ENCODE measurements around the gene SOX18.

Gene SOX18

DNA sequence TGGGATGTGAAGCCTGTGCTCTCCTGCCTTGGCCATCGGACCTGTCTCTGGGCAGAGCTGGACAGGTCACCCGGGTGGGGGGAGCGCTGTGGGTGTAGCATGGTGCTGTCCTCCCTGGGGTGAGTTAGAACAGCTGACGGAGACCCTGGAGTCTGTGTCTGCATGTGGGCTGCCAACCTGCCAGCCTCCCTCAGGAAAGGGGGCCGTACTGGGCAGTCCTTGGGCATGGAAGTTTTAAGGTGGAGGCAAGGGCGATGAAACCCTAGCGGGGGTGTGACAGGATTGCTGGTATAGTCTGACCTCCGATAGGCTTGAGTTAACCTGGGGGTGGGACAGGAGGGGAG, 2.4 kb downstream of the SOX18 start:
- FAIRE-seq (no peak), DNase-seq (ENCODE audit: insufficient read length, low spot score) (no peak)
- TF ChIP-seq PAX5 (IDR thresholded peaks at IDR 0.05; ENCODE audit: insufficient read depth, low read length, severe bottlenecking) (no peak), POLR2A (IDR thresholded peaks at IDR 0.05; ENCODE audit: low read depth, low read length) (no peak), POLR2AphosphoS5 (IDR thresholded peaks at IDR 0.05; ENCODE audit: low read depth, low read length) (no peak), TAF1 (IDR thresholded peaks at IDR 0.05; ENCODE audit: low read depth, low read length) (no peak), POU2F2 (IDR thresholded peaks at IDR 0.05; ENCODE audit: low read depth, low read length) (no peak), SPI1 (IDR thresholded peaks at IDR 0.05; ENCODE audit: low read depth, low read length) (no peak)

DNA sequence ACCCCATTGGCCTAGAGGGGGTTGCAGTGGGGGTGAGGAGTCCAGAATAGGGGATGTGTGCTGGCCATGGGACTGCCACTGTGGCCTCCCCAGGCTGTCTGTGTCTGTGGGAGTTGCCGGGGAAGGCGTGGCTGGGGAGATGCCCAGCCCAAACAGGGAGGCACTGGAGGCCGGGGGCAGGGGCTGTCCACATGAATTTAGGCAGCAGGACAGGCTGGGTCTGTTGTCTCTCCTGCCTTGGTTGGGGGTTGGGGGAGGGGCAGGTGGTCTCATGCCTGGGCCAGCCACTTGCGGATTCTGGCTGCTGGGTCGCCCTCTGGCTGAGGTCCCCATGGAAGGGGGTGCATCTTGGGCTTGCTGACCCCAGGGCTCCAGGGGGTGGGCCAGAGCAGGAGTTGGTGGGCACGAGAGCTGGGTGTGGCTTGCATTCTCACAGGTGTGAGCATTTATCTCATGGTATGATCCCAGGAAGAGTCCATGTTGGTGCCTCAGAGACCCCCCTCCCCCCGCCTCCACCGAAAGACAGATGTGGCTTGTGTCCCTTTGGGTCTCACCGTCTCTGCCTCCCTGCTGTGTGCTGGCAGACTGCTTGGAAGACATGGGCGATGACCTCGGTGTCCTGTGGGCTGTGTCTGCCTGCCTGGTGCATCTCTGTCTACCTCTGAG, 4.0 kb downstream of the SOX18 start:
- DNase-seq (ENCODE audit: insufficient read length, low spot score) (no peak), FAIRE-seq (no peak)

DNA sequence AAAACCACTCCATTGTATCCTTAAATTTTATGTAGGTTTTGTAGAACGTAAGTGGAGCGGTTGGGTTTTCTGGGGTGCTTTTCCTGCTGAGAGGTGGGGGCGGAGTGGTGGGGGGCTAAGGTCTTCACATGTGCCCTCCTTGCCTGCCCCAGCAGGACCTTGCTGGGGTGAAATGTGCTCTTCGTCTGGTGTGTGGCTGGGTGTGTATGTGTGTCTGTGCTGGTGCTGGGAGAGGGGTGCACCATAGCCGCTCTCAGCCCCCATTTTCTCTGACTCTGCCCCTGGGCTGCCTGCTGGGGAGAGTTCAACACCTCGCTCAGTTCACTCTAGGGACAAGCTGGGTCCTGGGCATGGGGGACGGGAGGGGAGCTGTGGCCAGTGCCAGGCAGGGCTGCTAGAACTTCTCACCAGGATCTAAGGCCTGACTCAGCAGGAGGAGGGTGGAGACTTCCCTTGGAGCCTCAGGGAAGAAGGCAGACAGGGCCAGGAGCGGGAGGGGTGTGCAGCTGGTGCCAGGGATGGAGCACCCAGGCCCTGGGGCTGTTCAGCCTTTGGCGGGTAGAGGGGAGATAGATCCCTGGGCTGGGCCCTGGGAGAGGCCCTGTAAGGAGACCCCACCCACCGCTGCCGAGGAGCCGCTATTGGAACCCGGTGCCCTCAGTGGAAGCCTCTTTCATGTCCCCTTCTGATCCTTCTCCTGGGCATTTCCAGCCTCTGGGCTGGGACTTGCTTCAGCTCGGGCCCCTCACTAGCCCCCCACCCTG, 4.8 kb downstream of the SOX18 start:
- FAIRE-seq (no peak), DNase-seq (ENCODE audit: insufficient read length, low spot score) (no peak)
- no peak for TF ChIP-seq PAX5 (IDR thresholded peaks at IDR 0.05; ENCODE audit: insufficient read depth, low read length, severe bottlenecking)
- 0 out of 2 replicates have a peak, but pooled peaks have one; percentile 6 for TF ChIP-seq POLR2A (IDR thresholded peaks at IDR 0.05; ENCODE audit: low read depth, low read length)

More for the DNA sequence above, 4.0 kb downstream of the SOX18 start:
- TF ChIP-seq POLR2AphosphoS5 (IDR thresholded peaks at IDR 0.05; ENCODE audit: low read depth, low read length): no peak

DNA sequence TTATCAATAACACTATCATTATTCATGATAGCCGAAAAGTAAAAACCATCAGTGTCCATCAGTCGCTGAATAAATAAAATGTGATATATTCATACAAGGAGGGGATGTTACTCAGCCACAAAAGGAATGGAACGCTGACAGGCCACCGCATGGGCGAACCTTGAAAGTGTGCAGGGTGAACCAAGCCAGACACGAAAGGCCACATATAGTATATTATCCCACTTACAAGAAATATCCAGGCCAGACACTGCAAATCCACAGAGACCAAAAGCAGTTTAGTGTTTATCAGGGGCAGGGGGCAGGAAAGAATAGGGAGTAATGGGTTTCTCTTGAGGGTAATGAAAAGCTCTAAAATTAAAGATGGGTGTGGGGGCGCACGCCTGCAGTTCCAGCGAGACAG, 5.7 kb downstream of the SOX18 start:
- TF ChIP-seq TAF1 (IDR thresholded peaks at IDR 0.05; ENCODE audit: low read depth, low read length): no peak
- no peak for TF ChIP-seq PAX5 (IDR thresholded peaks at IDR 0.05; ENCODE audit: insufficient read depth, low read length, severe bottlenecking)
- TF ChIP-seq POLR2A (IDR thresholded peaks at IDR 0.05; ENCODE audit: low read depth, low read length): no peak
- no peak for TF ChIP-seq SPI1 (IDR thresholded peaks at IDR 0.05; ENCODE audit: low read depth, low read length)
- no peak for TF ChIP-seq POU2F2 (IDR thresholded peaks at IDR 0.05; ENCODE audit: low read depth, low read length)
- TF ChIP-seq POLR2AphosphoS5 (IDR thresholded peaks at IDR 0.05; ENCODE audit: low read depth, low read length): no peak
- FAIRE-seq (no peak), DNase-seq (ENCODE audit: insufficient read length, low spot score) (no peak)

DNA sequence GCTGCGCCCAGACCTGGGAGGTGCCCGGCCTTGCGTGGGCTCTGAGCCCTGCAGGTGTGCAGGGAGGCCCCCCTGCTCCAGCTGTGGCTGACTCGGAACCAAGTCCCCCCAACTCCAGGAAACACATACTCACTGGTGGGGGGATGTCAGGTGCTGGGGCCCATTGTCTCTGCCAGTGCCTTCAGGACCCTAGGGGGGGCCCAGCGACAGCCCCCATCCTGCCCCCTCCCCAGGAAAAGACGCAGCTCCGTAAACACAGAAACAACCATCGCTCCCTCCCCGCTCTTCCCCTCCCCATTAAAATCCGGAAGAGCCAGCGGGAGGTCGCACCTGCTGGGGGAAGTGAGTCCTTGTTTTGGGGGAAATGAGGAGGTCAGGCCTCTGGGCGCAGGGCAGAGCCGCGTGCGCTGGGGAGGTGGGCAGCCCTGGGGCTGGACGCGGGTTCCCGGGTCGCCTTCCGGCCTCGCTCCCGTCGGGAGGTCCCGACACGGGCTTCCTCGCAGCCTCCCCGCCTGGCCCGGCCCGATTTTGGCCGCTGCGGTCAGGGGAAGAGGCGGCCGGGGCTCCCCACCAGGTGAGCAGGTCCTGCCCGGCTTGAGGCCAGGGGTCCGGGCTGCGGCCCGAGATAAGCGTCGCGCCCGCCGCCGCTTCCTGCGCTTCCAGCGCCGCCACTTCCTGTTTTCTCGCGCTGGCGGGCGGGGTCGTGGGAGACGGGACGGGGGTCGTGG, 7.2 kb downstream of the SOX18 start:
- DNase-seq (ENCODE audit: insufficient read length, low spot score) (no peak), FAIRE-seq (peak; percentile 33)
- TF ChIP-seq POLR2A (IDR thresholded peaks at IDR 0.05; ENCODE audit: low read depth, low read length): peak; percentile 74
- TF ChIP-seq TAF1 (IDR thresholded peaks at IDR 0.05; ENCODE audit: low read depth, low read length): no peak
- TF ChIP-seq PAX5 (IDR thresholded peaks at IDR 0.05; ENCODE audit: insufficient read depth, low read length, severe bottlenecking): no peak
- TF ChIP-seq POU2F2 (IDR thresholded peaks at IDR 0.05; ENCODE audit: low read depth, low read length): no peak
- peak; percentile 55; the same call in 1 of the 2 replicates for TF ChIP-seq POLR2AphosphoS5 (IDR thresholded peaks at IDR 0.05; ENCODE audit: low read depth, low read length)
- peak; percentile 74 for TF ChIP-seq SPI1 (IDR thresholded peaks at IDR 0.05; ENCODE audit: low read depth, low read length)

GRCh38 chr20:64041781-64042053, 7.7 kb downstream of the SOX18 start:
- FAIRE-seq: no peak
- no peak for TF ChIP-seq POLR2AphosphoS5 (IDR thresholded peaks at IDR 0.05; ENCODE audit: low read depth, low read length)
- no peak for TF ChIP-seq SPI1 (IDR thresholded peaks at IDR 0.05; ENCODE audit: low read depth, low read length)
- no peak for TF ChIP-seq TAF1 (IDR thresholded peaks at IDR 0.05; ENCODE audit: low read depth, low read length)
- no peak for TF ChIP-seq PAX5 (IDR thresholded peaks at IDR 0.05; ENCODE audit: insufficient read depth, low read length, severe bottlenecking)
- TF ChIP-seq POLR2A (IDR thresholded peaks at IDR 0.05; ENCODE audit: low read depth, low read length): no peak
- TF ChIP-seq POU2F2 (IDR thresholded peaks at IDR 0.05; ENCODE audit: low read depth, low read length): no peak
- DNase-seq (ENCODE audit: insufficient read length, low spot score): no peak

DNA sequence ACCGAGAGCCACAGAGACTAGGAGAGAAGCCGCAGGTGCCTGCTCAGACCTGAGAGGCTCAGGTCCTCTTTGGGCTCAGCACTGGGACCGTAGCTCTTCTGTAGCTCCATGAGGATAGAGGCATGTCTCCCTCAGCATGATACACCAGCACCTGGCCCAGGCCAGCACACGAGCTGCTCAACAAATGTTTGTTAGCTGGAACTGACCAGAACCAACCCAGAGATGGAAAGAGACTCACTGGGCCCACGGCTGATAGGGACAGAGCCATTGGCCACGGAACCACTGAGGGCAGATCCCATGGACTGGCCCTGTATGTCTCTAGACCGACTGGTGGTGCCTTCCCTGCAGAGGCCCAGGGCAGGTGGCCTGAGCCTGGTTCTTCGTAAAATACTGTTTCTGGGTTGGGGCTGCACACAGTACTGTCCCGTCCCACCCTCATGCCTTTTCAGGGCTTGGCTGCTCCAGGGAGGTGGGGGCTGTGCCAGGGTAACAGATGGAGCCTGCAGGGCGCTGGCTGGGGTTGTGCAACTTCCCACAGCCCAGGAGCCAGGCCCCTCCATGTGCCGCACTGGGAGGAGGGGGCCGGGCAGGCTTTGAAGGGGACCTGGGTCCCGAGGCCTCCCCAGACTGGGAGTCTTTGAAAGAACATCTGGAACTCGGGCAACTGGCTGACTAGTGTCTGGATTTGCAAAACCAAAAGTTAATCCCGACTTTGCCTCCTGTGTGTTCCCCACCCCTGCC, 8.2 kb downstream of the SOX18 start:
- TF ChIP-seq POLR2AphosphoS5 (IDR thresholded peaks at IDR 0.05; ENCODE audit: low read depth, low read length): peak; percentile 77
- TF ChIP-seq SPI1 (IDR thresholded peaks at IDR 0.05; ENCODE audit: low read depth, low read length): no peak
- TF ChIP-seq PAX5 (IDR thresholded peaks at IDR 0.05; ENCODE audit: insufficient read depth, low read length, severe bottlenecking): no peak
- TF ChIP-seq POU2F2 (IDR thresholded peaks at IDR 0.05; ENCODE audit: low read depth, low read length): peak; percentile 38; the same call in 1 of the 2 replicates
- TF ChIP-seq POLR2A (IDR thresholded peaks at IDR 0.05; ENCODE audit: low read depth, low read length): peak; percentile 73
- no peak for TF ChIP-seq TAF1 (IDR thresholded peaks at IDR 0.05; ENCODE audit: low read depth, low read length)
- FAIRE-seq: no peak
- no peak for DNase-seq (ENCODE audit: insufficient read length, low spot score)

DNA sequence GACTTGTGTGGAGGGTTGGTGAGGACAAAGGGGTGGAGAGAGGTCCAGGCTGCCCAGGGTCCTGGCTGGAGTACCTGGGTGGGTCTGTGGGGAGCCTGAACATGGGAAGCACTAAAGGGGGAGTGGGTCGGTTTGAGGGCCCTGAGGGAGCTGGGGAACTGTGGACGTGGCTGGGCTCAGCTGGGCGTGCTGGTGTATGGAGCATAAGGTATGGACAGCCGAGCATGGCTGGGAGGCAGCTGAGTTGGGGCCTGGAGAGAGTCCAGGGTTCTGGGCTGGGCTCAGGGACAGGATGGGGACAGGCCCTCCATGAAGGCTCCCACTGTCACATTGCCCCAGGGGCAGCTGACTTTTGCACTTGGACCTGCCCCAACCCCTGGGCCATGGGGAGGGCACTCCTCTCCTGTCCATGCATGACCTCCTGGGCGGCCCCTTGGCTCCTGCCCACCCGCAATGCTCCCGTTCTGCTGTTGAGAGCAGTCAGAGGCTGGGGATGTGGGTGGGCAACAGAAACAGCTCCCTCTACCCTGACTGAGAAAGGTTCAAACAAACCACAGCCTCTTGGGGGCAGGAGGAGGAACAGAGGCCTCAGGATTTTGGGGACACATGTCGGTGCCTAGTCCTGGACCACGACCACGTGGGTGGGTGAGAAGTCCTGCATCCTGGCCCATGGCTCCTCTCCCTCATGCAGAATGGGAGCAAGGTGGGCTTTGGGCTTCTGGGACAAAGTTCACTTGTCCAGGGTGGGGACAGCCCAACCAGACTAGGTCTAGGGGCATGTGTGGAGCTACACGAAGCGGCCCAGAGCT, 9.0 kb downstream of the SOX18 start:
- DNase-seq (ENCODE audit: insufficient read length, low spot score): no peak
- no peak for FAIRE-seq
- 0 out of 2 replicates have a peak, but pooled peaks have one; percentile 10 for TF ChIP-seq POU2F2 (IDR thresholded peaks at IDR 0.05; ENCODE audit: low read depth, low read length)
- TF ChIP-seq TAF1 (IDR thresholded peaks at IDR 0.05; ENCODE audit: low read depth, low read length): no peak
- TF ChIP-seq POLR2A (IDR thresholded peaks at IDR 0.05; ENCODE audit: low read depth, low read length): no peak; the same call in 1 of the 2 replicates
- TF ChIP-seq POLR2AphosphoS5 (IDR thresholded peaks at IDR 0.05; ENCODE audit: low read depth, low read length): 0 out of 2 replicates have a peak, but pooled peaks have one; percentile 53
- no peak for TF ChIP-seq PAX5 (IDR thresholded peaks at IDR 0.05; ENCODE audit: insufficient read depth, low read length, severe bottlenecking)
- no peak for TF ChIP-seq SPI1 (IDR thresholded peaks at IDR 0.05; ENCODE audit: low read depth, low read length)
